NCI-H146 treated with DMSO at 0.1 percent for 48 hours (cell line): Measurements from ENCODE around the gene FAM136A.
"Not testable (repeated sequence)": the region's sequence is repeated elsewhere in the genome, so short reads cannot be mapped to it uniquely, and the experiment has no call there.

ENCODE experiments used
- DNase-seq: peaks from one replicate; lab custom pipeline; 2025; ENCODE audit not compliant: unreplicated experiment; lab: John Stamatoyannopoulos, UW

Gene FAM136A

DNA sequence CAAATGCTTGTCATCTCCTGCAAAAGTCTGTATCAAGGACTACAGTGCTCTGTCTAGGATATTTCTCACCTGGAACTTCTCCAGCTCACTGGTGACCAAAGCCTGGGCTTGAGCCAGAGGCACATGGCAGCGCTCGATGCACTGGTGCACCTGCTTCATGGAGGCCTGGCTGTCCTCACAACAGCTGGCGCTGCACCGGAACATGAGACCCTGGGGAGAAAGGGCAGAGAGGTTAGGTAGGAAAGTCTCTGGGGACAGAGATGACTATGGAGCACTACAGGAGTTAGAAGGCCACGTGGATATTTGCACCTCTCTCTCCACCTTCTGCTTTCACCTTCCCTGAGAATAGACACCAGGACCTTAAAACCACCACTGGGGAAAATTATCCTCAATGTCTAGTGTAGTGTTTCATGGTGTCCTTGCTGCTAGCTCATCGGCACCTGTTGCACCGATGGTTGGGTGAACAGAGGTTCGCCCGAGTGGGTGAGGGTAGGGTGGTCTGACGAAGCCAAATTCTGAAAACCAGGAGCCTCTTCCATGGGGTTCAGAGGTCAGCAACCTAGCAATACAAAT, 1.0 kb downstream of the FAM136A start:
- DNase-seq = peak; percentile 16

DNA sequence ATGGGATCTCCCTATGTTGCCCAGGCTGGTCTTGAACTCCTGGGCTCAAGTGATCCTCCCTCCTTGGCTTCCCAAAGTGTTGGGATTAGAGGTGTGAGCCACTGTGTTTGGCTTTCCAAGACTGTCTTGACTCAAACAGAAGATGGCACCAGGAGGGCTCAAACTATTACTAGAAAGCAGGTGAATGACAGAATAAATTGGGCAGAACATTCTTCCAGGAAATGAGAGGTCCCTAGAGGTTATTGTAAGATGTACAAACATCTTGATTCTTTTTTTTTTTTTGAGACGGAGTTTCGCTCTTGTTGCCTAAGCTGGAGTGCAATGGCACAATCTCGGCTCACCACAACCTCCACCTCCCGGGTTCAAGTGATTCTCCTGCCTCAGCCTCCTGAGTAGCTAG, 4.0 kb downstream of the FAM136A start:
- not testable (repeated sequence) for DNase-seq

- no peak for DNase-seq
Observed at GRCh38 chr2:70283500-70284191, 18.2 kb downstream of the FAM136A start.

DNA sequence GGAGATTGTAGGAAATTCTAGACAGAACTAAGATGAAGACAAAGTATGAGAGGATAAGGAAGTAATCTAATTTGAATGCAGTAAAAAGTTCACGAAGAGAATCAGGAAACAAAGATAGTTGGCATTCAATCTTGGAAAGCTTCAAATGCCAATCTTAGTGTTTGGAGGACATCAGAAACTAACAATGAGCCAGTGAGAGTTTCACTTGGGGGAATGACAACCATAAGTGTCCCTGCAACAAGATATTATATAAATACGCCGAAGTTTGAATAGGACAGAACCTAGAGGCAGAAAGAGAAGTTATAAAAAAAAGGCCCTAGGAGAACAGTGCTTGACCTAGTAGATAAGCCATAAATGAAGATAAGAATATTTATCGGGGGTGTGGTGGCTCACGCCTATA, 19.4 kb downstream of the FAM136A start:
- DNase-seq = no peak

GRCh38 chr2:70280242-70280798, 21.5 kb downstream of the FAM136A start:
- DNase-seq = no peak

DNA sequence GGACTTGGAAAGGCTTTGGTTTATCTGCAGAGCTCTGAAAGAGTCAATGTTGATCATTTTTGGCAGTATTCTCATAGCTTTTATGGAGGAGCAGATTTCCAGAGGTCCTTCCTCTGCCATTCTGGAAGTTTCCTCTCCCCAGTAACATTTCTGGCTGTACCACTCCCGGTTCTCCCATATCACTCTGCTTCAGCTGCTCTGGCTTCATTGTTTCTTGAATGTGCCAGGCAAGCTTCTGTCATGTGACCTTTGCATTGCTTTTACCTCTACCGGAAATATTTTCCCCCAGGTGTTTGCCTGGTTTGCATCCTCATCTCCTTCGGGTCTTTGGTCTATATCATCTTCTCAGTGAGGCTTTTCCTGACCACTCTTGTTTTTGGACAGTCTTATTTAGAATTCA, 31.5 kb downstream of the FAM136A start:
- no peak for DNase-seq

GRCh38 chr2:70269422-70270302, 32.2 kb downstream of the FAM136A start:
- not testable (repeated sequence) for DNase-seq

DNA sequence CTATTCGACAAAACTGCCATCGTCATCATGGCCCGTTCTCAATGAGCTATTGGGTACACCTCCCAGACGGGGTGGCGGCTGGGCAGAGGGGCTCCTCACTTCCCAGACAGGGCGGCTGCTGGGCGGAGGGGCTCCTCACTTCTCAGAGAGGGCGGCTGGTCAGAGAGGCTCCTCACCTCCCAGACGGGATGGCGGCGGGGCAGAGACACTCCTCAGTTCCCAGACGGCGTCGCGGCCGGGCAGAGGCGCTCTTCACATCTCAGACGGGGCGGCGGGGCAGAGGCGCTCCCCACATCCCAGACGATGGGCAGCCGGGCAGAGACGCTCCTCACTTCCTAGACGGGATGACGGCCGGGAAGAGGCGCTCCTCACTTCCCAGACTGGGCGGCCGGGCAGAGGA, 34.9 kb downstream of the FAM136A start:
- not testable (repeated sequence) for DNase-seq

GRCh38 chr2:70261501-70261900, 40.4 kb downstream of the FAM136A start:
- no peak for DNase-seq

- peak; percentile 18 for DNase-seq
Observed at GRCh38 chr2:70258532-70258875, 43.4 kb downstream of the FAM136A start.

DNA sequence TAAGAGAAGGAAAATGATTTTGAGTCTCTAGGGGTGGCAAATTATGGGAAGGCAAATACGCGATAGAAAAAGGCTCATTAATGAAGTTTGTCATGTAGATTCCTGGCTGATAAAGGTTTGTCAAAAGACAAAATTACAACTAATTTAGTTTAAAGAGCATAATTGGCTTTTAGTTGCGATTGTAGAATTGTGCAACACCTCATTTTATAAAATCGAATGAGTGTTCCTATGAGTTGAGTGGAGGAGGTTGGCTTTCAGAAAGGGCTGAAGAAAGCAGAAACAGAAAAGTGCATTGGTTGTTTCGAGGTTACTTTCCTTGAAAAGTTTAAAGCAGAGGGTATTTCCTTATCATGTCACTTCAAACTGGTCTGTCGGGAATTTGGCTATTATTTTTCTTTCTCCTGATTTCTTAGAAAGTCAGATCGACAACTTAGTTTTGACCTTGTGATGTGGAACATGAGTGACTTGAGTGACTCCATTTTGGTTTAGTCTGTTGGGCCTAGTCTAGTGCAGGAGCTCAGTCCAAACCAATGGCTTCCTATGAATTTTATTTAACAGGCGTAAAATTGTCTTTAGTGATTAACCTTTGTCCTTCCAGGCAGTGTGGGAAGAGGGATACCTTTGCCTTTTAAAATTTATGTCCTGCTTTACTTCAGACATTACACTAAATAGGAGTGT, 46.1 kb downstream of the FAM136A start:
- DNase-seq = no peak

- no peak for DNase-seq
Observed at GRCh38 chr2:70250434-70250833, 51.4 kb downstream of the FAM136A start.

DNA sequence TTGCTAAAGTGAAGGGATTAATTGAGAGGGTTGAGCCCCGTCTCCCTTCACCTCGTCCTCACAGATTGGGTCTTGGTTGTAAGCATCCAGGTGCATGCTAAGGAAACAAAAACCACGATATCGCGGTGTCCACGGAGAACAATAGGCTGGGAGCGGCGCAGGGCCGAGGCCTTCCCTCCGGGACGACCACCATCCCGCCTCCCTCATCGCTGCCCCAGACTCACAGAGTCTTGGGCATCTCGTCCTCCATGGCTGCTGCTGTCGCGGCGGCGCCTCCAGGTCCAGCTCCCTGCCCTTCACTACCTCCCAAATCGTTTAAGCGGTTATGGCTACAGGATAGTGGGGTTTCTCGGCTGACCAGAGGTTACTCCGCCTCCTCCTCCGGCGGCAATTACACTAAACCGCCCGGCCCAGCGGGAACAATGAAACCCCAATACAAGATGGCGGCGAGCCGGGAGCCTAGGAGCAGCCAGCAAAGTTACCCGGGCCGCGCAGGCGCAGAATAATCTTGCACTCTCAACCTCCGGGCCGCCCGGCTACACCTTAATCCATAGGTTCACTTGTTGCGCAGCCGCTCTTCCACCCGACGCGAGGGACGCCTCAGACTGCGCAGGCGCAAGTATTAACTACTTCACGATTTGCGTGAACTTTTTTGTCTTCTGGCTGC, 53.6 kb downstream of the FAM136A start, which contains the start of gene TIA1:
Gene TIA1 (minus strand): TSS at position 448 of the 667 bp plus-strand sequence. CDS start 198 bp downstream, at position 250.
- DNase-seq = peak; percentile 98

DNA sequence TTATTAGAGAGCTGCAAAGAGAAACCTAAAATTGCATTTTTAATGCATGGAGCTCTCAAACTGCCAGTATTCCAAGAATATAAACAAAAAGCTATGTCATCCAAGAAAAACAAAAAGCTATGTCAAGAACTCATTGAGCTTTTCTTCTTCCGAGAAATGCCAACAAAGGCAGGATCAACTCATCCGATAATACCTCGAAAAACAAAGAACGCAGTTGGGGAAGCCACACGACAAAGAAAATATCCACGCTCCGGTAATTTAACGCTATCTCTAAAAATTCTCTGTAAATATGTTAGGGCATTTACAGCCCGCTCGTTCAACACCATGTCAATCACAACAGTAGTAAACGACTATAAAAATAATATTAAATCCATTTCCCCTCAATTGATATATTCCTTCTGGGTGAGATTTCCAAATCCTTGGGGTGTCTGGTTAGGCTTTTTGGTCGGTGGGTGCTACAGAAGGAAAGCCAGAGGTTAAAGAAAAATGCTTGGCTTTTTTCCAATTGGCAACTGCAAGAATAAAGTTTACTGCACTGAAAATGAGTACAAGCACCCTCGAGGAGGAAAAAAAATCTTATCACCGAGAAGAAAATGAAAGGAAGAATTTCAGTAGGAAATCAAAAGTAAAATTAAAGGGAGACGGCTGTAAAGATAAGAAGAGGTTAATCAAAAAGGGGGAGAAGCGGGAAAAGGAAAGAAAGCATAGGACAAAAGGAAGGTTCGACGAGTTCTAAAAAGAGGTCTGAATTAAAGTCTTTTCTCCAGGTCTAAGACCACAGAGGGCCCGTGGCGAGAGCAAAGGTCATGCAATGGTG, 54.3 kb downstream of the FAM136A start:
- DNase-seq = peak; percentile 61
